ENCODE results near the gene OSCP1.

Gene OSCP1

DNA sequence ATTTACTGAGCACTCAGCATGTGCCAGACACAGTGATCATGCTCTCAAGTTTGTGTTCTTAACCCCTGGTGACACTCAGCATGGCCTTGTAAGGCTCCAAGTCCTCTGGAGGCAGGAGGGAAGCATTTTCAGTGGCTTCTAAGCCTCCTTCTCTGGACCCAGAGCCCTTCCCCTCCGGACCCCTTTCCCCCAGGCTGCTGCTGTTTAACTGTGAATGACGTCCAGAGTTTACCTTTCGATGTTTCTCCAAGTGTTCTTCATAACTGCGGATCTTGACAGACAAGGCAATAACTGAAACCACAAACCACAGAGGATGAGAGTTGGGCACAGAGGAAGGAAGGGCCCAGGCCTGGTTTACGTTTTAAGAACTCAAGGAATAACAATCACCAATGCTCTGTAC, 7.4 kb upstream of the OSCP1 start:
- H3K9me3 ChIP-seq (ENCODE audit: control insufficient read depth in 1 of 2, low read length in 2 of 2), result no peaks in the 10 kb centered on the region
- H3K27ac ChIP-seq (ENCODE audit: low read length), result no peak overlapping the region
- no peaks in the 10 kb centered on the region for H3K27me3 ChIP-seq (ENCODE audit: low read depth, low read length)
- peaks cover 0 to 10% of the 10 kb centered on the region in 2 donors for H3K4me1 ChIP-seq (ENCODE audit: control insufficient read depth in 1 of 2, insufficient read depth in 2 of 2, low read length in 2 of 2)
- H3K4me3 ChIP-seq (ENCODE audit: low read depth in 1 of 2, low read length in 2 of 2), result no peak overlapping the region
- H3K36me3 ChIP-seq (ENCODE audit: control insufficient read depth in 1 of 2, insufficient read depth in 2 of 2, low read length in 2 of 2), result peaks cover 58 to 69% of the 10 kb centered on the region in 2 donors

DNA sequence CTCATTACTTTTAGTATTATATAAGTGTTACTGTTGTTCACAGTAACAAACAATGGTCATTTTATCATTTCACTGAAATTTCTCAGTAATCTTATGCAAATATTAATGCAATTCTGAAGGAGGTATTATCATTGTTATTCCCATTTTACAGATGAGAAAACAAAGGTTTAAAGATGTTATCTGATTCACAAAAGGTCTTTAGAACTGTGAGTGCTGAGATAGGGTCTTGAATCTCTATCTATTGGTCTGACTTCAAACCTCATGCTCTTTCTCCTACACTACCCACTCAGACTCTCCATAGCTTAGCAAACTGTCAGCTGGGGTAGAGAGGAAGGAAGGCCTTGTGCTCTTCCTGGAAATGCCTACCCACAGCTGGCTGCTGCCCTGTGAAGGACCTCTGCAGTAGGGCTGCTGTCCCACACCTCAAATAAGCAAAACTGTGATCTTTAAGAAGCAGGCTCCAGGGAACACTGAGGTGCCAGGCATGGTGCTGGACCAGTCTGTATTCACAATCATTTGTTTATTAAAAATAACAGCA, 6.2 kb upstream of the OSCP1 start:
- Histone ChIP-seq H3K27ac (ENCODE audit: low read length) (no peak overlapping the region), H3K9me3 (ENCODE audit: control insufficient read depth in 1 of 2, low read length in 2 of 2) (no peaks in the 10 kb centered on the region), H3K27me3 (ENCODE audit: low read depth, low read length) (no peaks in the 10 kb centered on the region), H3K4me3 (ENCODE audit: low read depth in 1 of 2, low read length in 2 of 2) (no peak overlapping the region), H3K4me1 (ENCODE audit: control insufficient read depth in 1 of 2, insufficient read depth in 2 of 2, low read length in 2 of 2) (no peaks in the 10 kb centered on the region), H3K36me3 (ENCODE audit: control insufficient read depth in 1 of 2, insufficient read depth in 2 of 2, low read length in 2 of 2) (peaks cover 52 to 61% of the 10 kb centered on the region in 2 donors)

DNA sequence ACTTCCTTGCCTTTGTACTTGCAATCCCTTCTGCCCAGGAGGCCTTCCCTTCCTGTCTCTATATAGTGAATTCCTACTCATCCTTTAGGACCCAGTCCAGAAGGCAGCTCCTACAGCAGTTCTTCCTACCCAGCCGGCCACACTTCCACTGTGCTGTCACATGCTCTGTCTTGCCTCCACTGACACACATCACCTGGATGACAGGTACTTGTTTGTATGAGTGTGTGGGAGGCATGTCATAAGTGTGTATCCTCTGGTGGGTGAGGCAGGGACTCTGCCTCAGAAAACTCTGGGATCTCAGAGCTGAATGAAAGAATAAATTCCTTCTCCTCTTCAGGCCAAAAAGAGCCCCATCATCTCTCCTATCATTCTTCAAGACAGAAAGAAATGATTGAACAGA, 5.1 kb upstream of the OSCP1 start:
- H3K4me1 ChIP-seq (ENCODE audit: control insufficient read depth in 1 of 2, insufficient read depth in 2 of 2, low read length in 2 of 2), result no peaks in the 10 kb centered on the region
- H3K36me3 ChIP-seq (ENCODE audit: control insufficient read depth in 1 of 2, insufficient read depth in 2 of 2, low read length in 2 of 2), result peaks cover 41 to 50% of the 10 kb centered on the region in 2 donors
- no peak overlapping the region for H3K4me3 ChIP-seq (ENCODE audit: low read depth in 1 of 2, low read length in 2 of 2)
- no peaks in the 10 kb centered on the region for H3K27me3 ChIP-seq (ENCODE audit: low read depth, low read length)
- H3K9me3 ChIP-seq (ENCODE audit: control insufficient read depth in 1 of 2, low read length in 2 of 2), result no peaks in the 10 kb centered on the region
- no peak overlapping the region for H3K27ac ChIP-seq (ENCODE audit: low read length)

DNA sequence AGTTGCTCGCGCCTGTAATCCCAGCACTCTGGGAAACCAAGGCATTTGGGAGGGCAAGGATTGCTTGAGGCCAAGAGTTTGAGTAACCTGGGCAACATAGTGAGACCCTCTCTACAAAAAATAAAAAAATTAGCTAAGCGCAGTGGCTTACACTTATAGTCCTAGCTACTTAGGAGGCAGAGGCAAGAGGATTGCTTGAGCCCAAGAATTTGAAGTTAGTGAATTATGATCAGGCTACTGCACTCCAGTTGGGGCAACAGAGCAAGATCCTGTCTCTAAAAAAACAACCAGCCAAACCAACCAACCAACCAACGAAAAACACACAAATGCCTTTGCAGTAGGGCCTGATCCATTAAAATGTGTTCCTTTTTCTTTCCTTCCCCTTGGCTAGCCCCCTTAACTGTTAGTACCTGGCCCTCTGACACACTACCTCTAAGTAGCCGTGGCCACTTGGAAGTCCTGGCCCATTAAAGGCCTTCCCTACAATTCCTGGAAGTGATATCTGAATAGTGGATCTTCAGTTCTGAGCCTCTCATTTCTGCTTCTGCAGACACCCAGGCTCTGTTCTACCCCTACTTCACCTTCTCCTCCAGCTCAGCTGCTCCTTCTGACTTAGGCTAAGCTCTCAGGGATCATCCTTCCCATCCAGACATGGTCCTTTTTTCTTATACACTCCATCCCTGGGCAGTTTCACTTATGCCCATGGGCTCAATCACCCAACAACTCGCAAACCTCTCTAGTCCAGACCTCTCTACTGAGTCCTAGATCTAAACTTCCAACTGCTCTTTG, 3.5 kb upstream of the OSCP1 start:
- no peaks in the 10 kb centered on the region for H3K27me3 ChIP-seq (ENCODE audit: low read depth, low read length)
- no peak overlapping the region for H3K27ac ChIP-seq (ENCODE audit: low read length)
- H3K36me3 ChIP-seq (ENCODE audit: control insufficient read depth in 1 of 2, insufficient read depth in 2 of 2, low read length in 2 of 2), result peaks cover 31 to 35% of the 10 kb centered on the region in 2 donors
- H3K9me3 ChIP-seq (ENCODE audit: control insufficient read depth in 1 of 2, low read length in 2 of 2), result no peaks in the 10 kb centered on the region
- H3K4me1 ChIP-seq (ENCODE audit: control insufficient read depth in 1 of 2, insufficient read depth in 2 of 2, low read length in 2 of 2), result peaks cover 3 to 8% of the 10 kb centered on the region in 2 donors
- H3K4me3 ChIP-seq (ENCODE audit: low read depth in 1 of 2, low read length in 2 of 2), result no peak overlapping the region

DNA sequence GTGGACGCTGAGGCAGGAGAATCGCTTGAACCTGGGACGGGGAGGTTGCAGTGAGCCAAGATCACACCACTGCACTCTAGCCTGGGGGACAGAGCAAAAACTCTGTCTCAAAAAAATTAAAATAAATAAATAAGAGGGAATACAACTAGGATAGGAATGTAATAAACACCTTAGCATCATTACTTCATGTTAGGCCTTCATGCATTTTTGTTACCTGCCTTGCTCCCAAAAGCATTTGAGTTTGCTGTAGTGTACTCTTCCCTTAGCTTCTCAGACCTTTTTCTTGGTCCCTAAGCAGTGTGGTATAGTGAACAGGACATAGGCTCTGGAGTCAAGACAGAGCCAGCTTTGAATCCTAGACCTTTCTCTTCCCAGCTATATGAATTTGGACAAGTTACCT, 2.8 kb upstream of the OSCP1 start:
- Histone ChIP-seq H3K4me1 (ENCODE audit: control insufficient read depth in 1 of 2, insufficient read depth in 2 of 2, low read length in 2 of 2) (peaks cover 3 to 8% of the 10 kb centered on the region in 2 donors), H3K27me3 (ENCODE audit: low read depth, low read length) (no peaks in the 10 kb centered on the region), H3K4me3 (ENCODE audit: low read depth in 1 of 2, low read length in 2 of 2) (no peak overlapping the region), H3K9me3 (ENCODE audit: control insufficient read depth in 1 of 2, low read length in 2 of 2) (no peaks in the 10 kb centered on the region), H3K36me3 (ENCODE audit: control insufficient read depth in 1 of 2, insufficient read depth in 2 of 2, low read length in 2 of 2) (peaks cover 27 to 32% of the 10 kb centered on the region in 2 donors), H3K27ac (ENCODE audit: low read length) (no peak overlapping the region)

DNA sequence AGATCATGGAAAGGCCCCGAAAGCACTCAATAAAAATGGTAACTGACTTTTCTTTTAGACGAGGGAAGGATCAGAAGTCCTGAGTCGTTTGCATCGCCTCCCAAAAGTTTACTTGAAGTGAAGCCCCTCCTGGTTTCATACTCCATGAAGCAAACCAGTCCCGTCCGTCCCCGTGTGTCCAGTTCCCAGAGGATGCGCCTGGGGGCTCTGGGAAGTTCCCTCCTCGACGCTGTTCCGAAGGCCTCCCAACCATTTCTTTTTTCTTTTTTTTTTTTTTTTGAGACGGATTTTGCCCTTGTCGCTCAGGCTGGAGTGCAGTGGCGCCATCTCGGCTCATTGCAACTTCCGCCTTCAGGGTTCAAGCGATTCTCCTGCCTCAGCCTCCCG, 661 bp upstream of the OSCP1 start:
- Histone ChIP-seq H3K36me3 (ENCODE audit: control insufficient read depth in 1 of 2, insufficient read depth in 2 of 2, low read length in 2 of 2) (peaks cover 13 to 16% of the 10 kb centered on the region in 2 donors), H3K4me1 (ENCODE audit: control insufficient read depth in 1 of 2, insufficient read depth in 2 of 2, low read length in 2 of 2) (peaks cover 3 to 8% of the 10 kb centered on the region in 2 donors), H3K4me3 (ENCODE audit: low read depth in 1 of 2, low read length in 2 of 2) (peak overlapping the region; percentile 78 to 84), H3K27ac (ENCODE audit: low read length) (peak overlapping the region; percentile 96), H3K9me3 (ENCODE audit: control insufficient read depth in 1 of 2, low read length in 2 of 2) (no peaks in the 10 kb centered on the region), H3K27me3 (ENCODE audit: low read depth, low read length) (no peaks in the 10 kb centered on the region)

DNA sequence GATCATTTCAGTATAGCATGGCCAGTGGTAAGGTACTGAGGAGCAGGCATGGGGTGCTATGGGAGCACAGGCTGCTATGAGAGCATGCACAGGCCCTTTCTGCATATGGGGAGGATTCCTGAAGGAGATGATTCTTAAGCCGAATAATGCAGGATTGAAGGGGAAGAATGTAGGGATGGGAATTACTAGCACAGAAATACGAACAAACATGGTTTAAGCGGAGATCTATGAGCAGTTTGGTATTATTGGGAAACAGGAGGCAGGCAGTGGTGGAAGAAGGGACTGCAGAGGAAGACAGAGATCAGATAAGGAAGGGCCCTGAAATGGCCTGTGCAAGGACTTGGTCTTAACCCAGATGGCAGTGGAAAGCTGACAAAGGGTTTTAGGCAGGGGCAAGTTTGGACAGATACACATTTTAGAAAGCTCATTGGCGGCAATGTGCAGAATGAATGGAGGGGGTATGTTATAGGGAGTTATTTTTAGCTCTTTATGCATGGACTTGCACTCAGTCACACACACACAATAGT, 1.7 kb downstream of the OSCP1 start:
- H3K4me1 ChIP-seq (ENCODE audit: control insufficient read depth in 1 of 2, insufficient read depth in 2 of 2, low read length in 2 of 2), result peaks cover 3 to 8% of the 10 kb centered on the region in 2 donors
- no peak overlapping the region for H3K4me3 ChIP-seq (ENCODE audit: low read depth in 1 of 2, low read length in 2 of 2)
- no peaks in the 10 kb centered on the region for H3K27me3 ChIP-seq (ENCODE audit: low read depth, low read length)
- H3K27ac ChIP-seq (ENCODE audit: low read length), result no peak overlapping the region
- no peaks in the 10 kb centered on the region for H3K36me3 ChIP-seq (ENCODE audit: control insufficient read depth in 1 of 2, insufficient read depth in 2 of 2, low read length in 2 of 2)
- H3K9me3 ChIP-seq (ENCODE audit: control insufficient read depth in 1 of 2, low read length in 2 of 2), result no peaks in the 10 kb centered on the region

DNA sequence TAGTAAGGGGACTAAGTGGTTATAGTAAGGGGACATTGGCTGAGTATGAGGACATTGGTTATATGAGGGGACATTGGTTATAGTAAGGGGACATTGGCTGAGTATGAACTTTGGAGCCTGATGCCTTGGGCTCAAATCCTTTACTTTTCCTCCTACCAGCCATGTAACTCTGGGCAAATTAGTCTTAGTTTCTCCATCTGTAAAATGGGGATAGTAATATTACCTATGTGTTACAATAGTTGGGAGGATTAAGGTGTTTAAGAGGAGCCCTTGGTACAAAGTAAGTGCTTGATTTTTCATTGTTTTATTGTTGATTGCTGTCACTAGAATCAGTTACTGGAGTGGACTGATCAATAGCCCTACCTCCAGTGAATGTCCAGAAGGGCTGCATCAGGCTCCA, 2.8 kb downstream of the OSCP1 start:
- H3K4me1 ChIP-seq (ENCODE audit: control insufficient read depth in 1 of 2, insufficient read depth in 2 of 2, low read length in 2 of 2), result peaks cover 3 to 8% of the 10 kb centered on the region in 2 donors
- no peak overlapping the region for H3K27ac ChIP-seq (ENCODE audit: low read length)
- no peaks in the 10 kb centered on the region for H3K36me3 ChIP-seq (ENCODE audit: control insufficient read depth in 1 of 2, insufficient read depth in 2 of 2, low read length in 2 of 2)
- H3K27me3 ChIP-seq (ENCODE audit: low read depth, low read length), result no peaks in the 10 kb centered on the region
- no peaks in the 10 kb centered on the region for H3K9me3 ChIP-seq (ENCODE audit: control insufficient read depth in 1 of 2, low read length in 2 of 2)
- no peak overlapping the region for H3K4me3 ChIP-seq (ENCODE audit: low read depth in 1 of 2, low read length in 2 of 2)

DNA sequence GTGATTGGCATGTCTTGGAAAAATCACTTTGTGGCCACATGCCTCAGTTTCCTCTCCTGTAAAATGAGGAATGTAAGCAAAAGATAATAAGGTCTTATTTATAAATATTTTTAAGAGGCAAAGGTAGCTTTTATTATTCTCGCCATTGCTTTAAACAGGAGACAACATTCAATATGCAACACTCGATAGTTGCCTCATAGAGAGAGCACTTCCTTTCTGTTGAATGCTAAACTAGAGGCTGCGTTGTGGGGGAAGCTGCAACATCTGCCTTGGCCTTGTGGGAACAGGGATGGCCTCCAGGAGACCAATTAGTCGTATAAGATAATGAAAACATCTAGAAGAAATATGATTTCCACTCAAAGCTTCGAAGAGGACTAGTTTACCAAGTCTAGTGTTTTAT, 3.5 kb downstream of the OSCP1 start:
- peaks cover 3 to 8% of the 10 kb centered on the region in 2 donors for H3K4me1 ChIP-seq (ENCODE audit: control insufficient read depth in 1 of 2, insufficient read depth in 2 of 2, low read length in 2 of 2)
- no peak overlapping the region for H3K27ac ChIP-seq (ENCODE audit: low read length)
- H3K36me3 ChIP-seq (ENCODE audit: control insufficient read depth in 1 of 2, insufficient read depth in 2 of 2, low read length in 2 of 2), result no peaks in the 10 kb centered on the region
- H3K4me3 ChIP-seq (ENCODE audit: low read depth in 1 of 2, low read length in 2 of 2), result no peak overlapping the region
- H3K27me3 ChIP-seq (ENCODE audit: low read depth, low read length), result no peaks in the 10 kb centered on the region
- H3K9me3 ChIP-seq (ENCODE audit: control insufficient read depth in 1 of 2, low read length in 2 of 2), result no peaks in the 10 kb centered on the region

DNA sequence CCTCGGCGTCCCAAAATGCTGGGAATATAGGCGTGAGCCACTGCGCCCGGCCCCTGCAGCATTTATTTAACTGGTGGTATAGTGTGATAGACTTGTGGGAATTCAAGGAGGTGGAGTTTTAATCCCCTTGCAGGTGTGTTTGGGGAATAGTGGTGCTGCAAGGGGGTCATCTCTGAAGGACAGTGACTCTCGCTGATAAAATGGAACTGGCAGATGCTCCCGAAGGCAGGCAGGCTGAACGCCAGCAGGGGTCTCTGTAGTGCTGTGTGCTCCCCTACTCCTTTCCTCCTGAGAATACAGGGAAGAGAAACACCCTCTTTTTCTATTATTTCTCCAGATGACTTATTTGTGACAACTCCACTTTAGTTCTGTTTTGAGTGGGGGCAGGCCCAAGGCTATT, 4.0 kb downstream of the OSCP1 start:
- no peaks in the 10 kb centered on the region for H3K27me3 ChIP-seq (ENCODE audit: low read depth, low read length)
- peaks cover 3 to 8% of the 10 kb centered on the region in 2 donors for H3K4me1 ChIP-seq (ENCODE audit: control insufficient read depth in 1 of 2, insufficient read depth in 2 of 2, low read length in 2 of 2)
- no peaks in the 10 kb centered on the region for H3K36me3 ChIP-seq (ENCODE audit: control insufficient read depth in 1 of 2, insufficient read depth in 2 of 2, low read length in 2 of 2)
- no peaks in the 10 kb centered on the region for H3K9me3 ChIP-seq (ENCODE audit: control insufficient read depth in 1 of 2, low read length in 2 of 2)
- H3K27ac ChIP-seq (ENCODE audit: low read length), result no peak overlapping the region
- H3K4me3 ChIP-seq (ENCODE audit: low read depth in 1 of 2, low read length in 2 of 2), result no peak overlapping the region

DNA sequence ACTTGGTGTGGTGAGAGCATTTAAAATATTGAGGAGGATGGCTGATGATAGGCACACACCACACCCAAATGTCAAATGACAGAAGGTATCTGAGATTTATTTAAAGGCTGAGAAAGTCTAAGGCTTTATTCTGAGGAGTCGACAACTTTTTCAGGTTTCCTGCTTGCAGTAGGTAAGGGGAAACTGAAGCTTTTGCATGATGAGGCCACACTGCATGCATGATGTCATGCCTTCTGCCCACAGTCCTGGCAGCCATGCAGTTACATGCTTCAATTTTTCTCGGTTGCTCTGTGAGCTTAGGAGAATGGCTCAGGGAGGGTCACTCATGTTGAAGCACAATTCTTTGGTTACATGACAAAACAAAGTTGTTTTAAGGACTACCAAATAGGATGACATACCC, 7.0 kb downstream of the OSCP1 start:
- H3K36me3 ChIP-seq (ENCODE audit: control insufficient read depth in 1 of 2, insufficient read depth in 2 of 2, low read length in 2 of 2), result peaks cover 0 to 6% of the 10 kb centered on the region in 2 donors
- no peaks in the 10 kb centered on the region for H3K9me3 ChIP-seq (ENCODE audit: control insufficient read depth in 1 of 2, low read length in 2 of 2)
- H3K4me3 ChIP-seq (ENCODE audit: low read depth in 1 of 2, low read length in 2 of 2), result no peak overlapping the region
- no peak overlapping the region for H3K27ac ChIP-seq (ENCODE audit: low read length)
- H3K4me1 ChIP-seq (ENCODE audit: control insufficient read depth in 1 of 2, insufficient read depth in 2 of 2, low read length in 2 of 2), result no peaks in the 10 kb centered on the region
- H3K27me3 ChIP-seq (ENCODE audit: low read depth, low read length), result no peaks in the 10 kb centered on the region

Data from muscle layer of duodenum (tissue), 2 donors.